PC-9 (cell line): Measurements from ENCODE around the gene STYXL1. TPM values are rescaled to one million over a fixed set of nuclear protein-coding genes. Genes with fewer than 3 reads are reported as not detected.
"Not testable (repeated sequence)": the region's sequence is repeated elsewhere in the genome, so short reads cannot be mapped to it uniquely, and the experiment has no call there.

Experiments
- BruUV-seq: library from RNA; stranded (reverse); fragments of 400-500 nt; replicated peaks from 2 replicates; lab custom pipeline; 2021; lab: Mats Ljungman, UMichigan
- CTCF ChIA-PET: fragments of 300-600 bp; sonication (Branson Sonifier 250); formaldehyde crosslinking; loops from one replicate; lab custom pipeline; 2022; ENCODE audit warnings: antibody characterized with exemption; lab: Charles Lee
- POLR2A ChIA-PET: fragments of 300-600 bp; sonication (Branson Sonifier 250); formaldehyde crosslinking; loops from one replicate; lab custom pipeline; 2022; ENCODE audit warnings: antibody characterized with exemption; ENCODE audit not compliant: unreplicated experiment; lab: Charles Lee
- DNase-seq, 2 experiments: peaks; one replicate each; pipeline versions ENCODE4 v3.0.0 to v3.0.0-alpha.2; 2015 to 2022; ENCODE audit warnings: mixed read lengths in 1 of 2
- H2AFZ ChIP-seq: fragments of 200-600 bp; sonication (generic); 2 replicates; pipeline ENCODE4 v1.8.1; 2017; ENCODE audit warnings: antibody characterized with exemption
- H3F3A ChIP-seq: fragments of 200-600 bp; sonication (generic); 2 replicates; pipeline ENCODE4 v1.8.1; 2017; ENCODE audit warnings: antibody characterized with exemption, mild to moderate bottlenecking, low read depth; ENCODE audit not compliant: insufficient read depth
- H3K27ac ChIP-seq: fragments of 200-600 bp; sonication (generic); 2 replicates; pipeline ENCODE4 v1.6.1; 2016; ENCODE audit warnings: mixed run types
- H3K27me3 ChIP-seq: fragments of 200-600 bp; sonication (generic); 2 replicates; pipeline ENCODE4 v1.6.1; 2016; ENCODE audit warnings: low read depth, mixed run types; ENCODE audit not compliant: insufficient read depth
- H3K36me3 ChIP-seq: fragments of 200-600 bp; sonication (generic); 2 replicates; pipeline ENCODE4 v1.6.1; 2016; ENCODE audit warnings: low read depth, mixed run types
- H3K4me1 ChIP-seq: fragments of 200-600 bp; sonication (generic); replicated peaks from 2 replicates; pipeline ENCODE4 v1.6.1; 2016; ENCODE audit warnings: mixed run types; ENCODE audit not compliant: insufficient read depth
- H3K4me2 ChIP-seq: fragments of 200-600 bp; sonication (generic); 2 replicates; pipeline ENCODE4 v1.6.1; 2017; ENCODE audit warnings: mixed run types
- H3K4me3 ChIP-seq: fragments of 200-600 bp; sonication (generic); 2 replicates; pipeline ENCODE4 v1.6.1; 2016; ENCODE audit warnings: mixed run types
- H3K79me2 ChIP-seq: fragments of 200-600 bp; sonication (generic); 2 replicates; pipeline ENCODE4 v1.6.1; 2017; ENCODE audit warnings: low read depth, mixed run types
- H3K9me2 ChIP-seq: fragments of 200-600 bp; sonication (generic); 2 replicates; pipeline ENCODE4 v1.8.1; 2017; ENCODE audit warnings: mild to moderate bottlenecking; ENCODE audit not compliant: insufficient read depth
- H3K9me3 ChIP-seq: fragments of 200-600 bp; sonication (generic); 2 replicates; pipeline ENCODE4 v1.8.1; 2016; ENCODE audit warnings: low read depth; ENCODE audit not compliant: insufficient read depth
- H4K20me1 ChIP-seq: fragments of 200-600 bp; sonication (generic); 2 replicates; pipeline ENCODE4 v1.8.1; 2017; ENCODE audit not compliant: insufficient read depth
- CTCF ChIP-seq: fragments of 200-600 bp; sonication (generic); conservative IDR thresholded peaks from 2 replicates; pipeline ENCODE4 v1.6.1; 2017; ENCODE audit warnings: mixed run types, antibody characterized with exemption, mild to moderate bottlenecking, moderate library complexity
- EZH2 ChIP-seq: fragments of 200-600 bp; sonication (generic); IDR thresholded peaks from 2 replicates; pipeline ENCODE4 v1.8.0; 2017; ENCODE audit warnings: antibody characterized with exemption, low read depth
- intact Hi-C: fragments of 100-400 bp; cut with micrococcal nuclease; formaldehyde crosslinking; loops from one replicate; pipeline ENCODE4 v1.10.0; 2022; ENCODE audit not compliant: unreplicated experiment
- total RNA-seq: library from RNA; stranded (reverse); gene quantifications from 2 replicates; pipeline ENCODE4 v1.2.3, GENCODE V29; 2021

STYXL1 gene
- total RNA-seq, 1 experiment from 2014 or later: 77.7 TPM

- no peak for TF ChIP-seq EZH2
- no peak for TF ChIP-seq CTCF
- Histone ChIP-seq H3K4me2 (no peak overlapping the region), H2AFZ (no peak overlapping the region), H3K27ac (no peak overlapping the region), H3K9me2 (no peaks in the 10 kb centered on the region), H3K36me3 (peaks cover 20% of the 10 kb centered on the region; the same call in 1 of the 2 replicates), H4K20me1 (peaks cover under 1% of the 10 kb centered on the region; the same call in 1 of the 2 replicates), H3K27me3 (no peaks in the 10 kb centered on the region), H3K4me3 (no peak overlapping the region), H3F3A (peaks cover 11% of the 10 kb centered on the region; the same call in 1 of the 2 replicates), H3K79me2 (peaks cover 1% of the 10 kb centered on the region; the same call in 1 of the 2 replicates), H3K9me3 (no peaks in the 10 kb centered on the region), H3K4me1 (no peaks in the 10 kb centered on the region)
- CTCF ChIA-PET: interaction anchor here (0.5 kb wide), 1 partner anchor 98 kb away, joined by 15 read pairs; no protein-coding TSS in a partner anchor
- POLR2A ChIA-PET: no interaction called here
- no peak for DNase-seq
- intact Hi-C loops: no loop called here
- no TSS peak for BruUV-seq
Measured at GRCh38 chr7:76062254-76062653, 14.5 kb upstream of the STYXL1 start.

GRCh38 chr7:76060842-76061241, 13.0 kb upstream of the STYXL1 start:
- Histone ChIP-seq H3K27ac (no peak overlapping the region), H2AFZ (no peak overlapping the region), H3F3A (peaks cover 10% of the 10 kb centered on the region; the same call in 1 of the 2 replicates), H3K79me2 (peaks cover 16% of the 10 kb centered on the region), H3K4me3 (no peak overlapping the region), H3K27me3 (no peaks in the 10 kb centered on the region), H3K4me2 (no peak overlapping the region), H3K9me2 (no peaks in the 10 kb centered on the region), H3K36me3 (peaks cover 32% of the 10 kb centered on the region), H4K20me1 (peaks cover 12% of the 10 kb centered on the region), H3K9me3 (no peaks in the 10 kb centered on the region), H3K4me1 (no peaks in the 10 kb centered on the region)
- DNase-seq: no peak
- TF ChIP-seq EZH2 (no peak), CTCF (no peak)
- ChIA-PET CTCF (no interaction called here), POLR2A (no interaction called here)
- BruUV-seq: no TSS peak
- intact Hi-C loops: no loop called here

GRCh38 chr7:76058745-76059144, 10.9 kb upstream of the STYXL1 start:
- intact Hi-C loops, H2AFZ ChIP-seq, BruUV-seq: not testable (repeated sequence)

GRCh38 chr7:76057813-76058145, 10.0 kb upstream of the STYXL1 start:
- no peak overlapping the region for H2AFZ ChIP-seq
- H3K27me3 ChIP-seq: no peaks in the 10 kb centered on the region
- TF ChIP-seq EZH2 (no peak), CTCF (no peak)
- H3K9me2 ChIP-seq: no peaks in the 10 kb centered on the region
- no peak for DNase-seq
- H3K4me3 ChIP-seq: no peak overlapping the region
- intact Hi-C loops: no loop called here
- peaks cover 37% of the 10 kb centered on the region for H3K79me2 ChIP-seq
- H3K36me3 ChIP-seq: peaks cover 38% of the 10 kb centered on the region
- ChIA-PET CTCF (no interaction called here), POLR2A (no interaction called here)
- H3K9me3 ChIP-seq: no peaks in the 10 kb centered on the region
- peaks cover 38% of the 10 kb centered on the region for H3F3A ChIP-seq
- peaks cover 22% of the 10 kb centered on the region for H3K4me1 ChIP-seq
- no peak overlapping the region for H3K4me2 ChIP-seq
- no peak overlapping the region for H3K27ac ChIP-seq
- no TSS peak for BruUV-seq
- peaks cover 41% of the 10 kb centered on the region for H4K20me1 ChIP-seq

More at GRCh38 chr7:76058745-76059144, 10.9 kb upstream of the STYXL1 start:
- Histone ChIP-seq H3K4me1 (peaks cover 13% of the 10 kb centered on the region), H4K20me1 (peaks cover 31% of the 10 kb centered on the region), H3F3A (peaks cover 28% of the 10 kb centered on the region), H3K36me3 (peaks cover 39% of the 10 kb centered on the region), H3K79me2 (peaks cover 32% of the 10 kb centered on the region)
- H3K9me3 ChIP-seq, H3K27ac ChIP-seq, POLR2A ChIA-PET, CTCF ChIA-PET, DNase-seq, H3K27me3 ChIP-seq, H3K4me3 ChIP-seq, H3K4me2 ChIP-seq, H3K9me2 ChIP-seq: not testable (repeated sequence)
